ENCODE results near the gene BDKRB2. TPM values are rescaled to one million over a fixed set of nuclear protein-coding genes. Genes with fewer than 3 reads are reported as not detected.

BDKRB2 gene
- total RNA-seq, 1 donor from 2014 or later = 0.15 TPM

DNA sequence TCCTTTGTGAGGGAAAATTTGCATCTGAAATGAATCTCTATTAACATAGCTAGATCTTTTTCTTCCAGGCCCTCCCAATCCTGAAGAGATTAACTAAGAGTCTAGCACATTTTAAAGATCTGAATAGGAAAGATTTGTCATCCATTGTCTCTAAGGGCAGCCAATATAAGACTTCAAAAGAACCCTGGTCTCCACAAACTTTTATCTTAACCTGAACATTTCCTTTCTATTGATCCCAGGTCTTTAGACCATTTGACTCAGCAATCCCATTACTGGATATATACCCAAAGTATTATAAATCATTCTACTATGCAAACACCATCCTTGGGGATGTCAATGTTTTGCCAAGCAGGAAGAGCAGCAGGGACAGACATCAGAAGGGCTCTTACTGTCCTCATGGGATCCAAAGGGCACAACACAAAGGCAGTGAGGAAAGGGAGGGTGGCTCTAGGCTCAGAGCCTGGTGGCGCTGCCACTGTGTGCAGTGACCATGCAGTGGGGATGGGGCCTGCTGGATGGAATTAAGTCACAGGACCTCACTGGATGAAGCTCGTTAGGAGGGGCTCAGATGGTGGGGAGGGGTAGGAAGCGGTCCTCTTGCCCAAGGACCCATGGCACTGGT is 12.7 kb upstream of the BDKRB2 start:
- H3K9me3 Mint-ChIP-seq (ENCODE audit: unreplicated experiment) = no peaks in the 10 kb centered on the region
- peaks cover 4% of the 10 kb centered on the region for H3K36me3 Mint-ChIP-seq (ENCODE audit: low read depth, unreplicated experiment)
- H3K4me1 Mint-ChIP-seq (ENCODE audit: unreplicated experiment) = peaks cover 6% of the 10 kb centered on the region
- H3K4me3 Mint-ChIP-seq (ENCODE audit: unreplicated experiment) = no peak overlapping the region
- TF ChIP-seq, protein P1, sequence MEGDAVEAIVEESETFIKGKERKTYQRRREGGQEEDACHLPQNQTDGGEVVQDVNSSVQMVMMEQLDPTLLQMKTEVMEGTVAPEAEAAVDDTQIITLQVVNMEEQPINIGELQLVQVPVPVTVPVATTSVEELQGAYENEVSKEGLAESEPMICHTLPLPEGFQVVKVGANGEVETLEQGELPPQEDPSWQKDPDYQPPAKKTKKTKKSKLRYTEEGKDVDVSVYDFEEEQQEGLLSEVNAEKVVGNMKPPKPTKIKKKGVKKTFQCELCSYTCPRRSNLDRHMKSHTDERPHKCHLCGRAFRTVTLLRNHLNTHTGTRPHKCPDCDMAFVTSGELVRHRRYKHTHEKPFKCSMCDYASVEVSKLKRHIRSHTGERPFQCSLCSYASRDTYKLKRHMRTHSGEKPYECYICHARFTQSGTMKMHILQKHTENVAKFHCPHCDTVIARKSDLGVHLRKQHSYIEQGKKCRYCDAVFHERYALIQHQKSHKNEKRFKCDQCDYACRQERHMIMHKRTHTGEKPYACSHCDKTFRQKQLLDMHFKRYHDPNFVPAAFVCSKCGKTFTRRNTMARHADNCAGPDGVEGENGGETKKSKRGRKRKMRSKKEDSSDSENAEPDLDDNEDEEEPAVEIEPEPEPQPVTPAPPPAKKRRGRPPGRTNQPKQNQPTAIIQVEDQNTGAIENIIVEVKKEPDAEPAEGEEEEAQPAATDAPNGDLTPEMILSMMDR (IDR thresholded peaks at IDR 0.05; ENCODE audit: unreplicated experiment) = no peak
- H3K27me3 Mint-ChIP-seq (ENCODE audit: unreplicated experiment) = peaks cover 15% of the 10 kb centered on the region
- no peak overlapping the region for H3K27ac Mint-ChIP-seq (ENCODE audit: unreplicated experiment)
- DNase-seq (ENCODE audit: low spot score) = no peak

DNA sequence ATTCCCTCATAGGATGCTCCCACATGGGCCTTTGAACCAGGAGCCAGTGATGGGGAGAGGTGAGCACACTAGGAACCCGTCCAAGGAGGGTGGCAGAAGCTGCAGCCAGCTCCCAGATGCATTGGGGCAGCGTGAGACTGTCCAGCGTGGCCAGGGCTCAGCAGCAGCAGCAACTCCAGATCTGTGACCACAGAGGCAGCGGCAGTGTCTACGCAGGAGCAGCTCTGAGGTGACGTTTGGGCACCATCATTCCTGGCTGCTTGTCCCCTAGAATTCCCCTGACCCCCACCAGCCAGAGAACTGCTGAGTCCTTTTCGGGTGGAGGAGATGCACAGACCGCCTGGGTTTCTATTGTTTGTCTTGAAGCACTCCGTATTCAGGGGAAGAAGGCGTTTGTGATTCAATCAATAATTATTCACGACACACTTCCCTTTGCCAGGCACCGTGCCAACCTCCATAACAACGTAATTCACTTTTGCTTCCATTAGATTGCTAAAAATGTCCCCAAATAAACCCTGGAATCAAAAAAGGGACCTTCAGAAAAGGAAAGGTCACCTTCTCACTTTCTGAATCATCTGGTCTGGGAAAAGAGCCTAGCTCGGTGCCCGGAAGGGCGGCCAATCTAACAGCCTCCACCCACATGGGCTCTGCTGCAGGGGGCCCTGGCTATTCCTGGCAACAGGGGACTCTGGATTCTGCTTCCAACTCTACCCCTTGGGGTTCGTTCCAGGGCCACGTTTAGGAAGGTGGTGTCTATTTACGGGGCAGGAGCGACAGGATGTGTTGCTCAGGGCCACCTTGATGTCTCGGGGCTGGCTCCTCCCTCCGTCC is 11.4 kb upstream of the BDKRB2 start:
- Mint-ChIP-seq H3K27me3 (ENCODE audit: unreplicated experiment) (peaks cover 12% of the 10 kb centered on the region), H3K9me3 (ENCODE audit: unreplicated experiment) (no peaks in the 10 kb centered on the region), H3K27ac (ENCODE audit: unreplicated experiment) (no peak overlapping the region), H3K4me3 (ENCODE audit: unreplicated experiment) (no peak overlapping the region), H3K36me3 (ENCODE audit: low read depth, unreplicated experiment) (peaks cover 5% of the 10 kb centered on the region), H3K4me1 (ENCODE audit: unreplicated experiment) (peaks cover 8% of the 10 kb centered on the region)
- DNase-seq (ENCODE audit: low spot score) = no peak
- TF ChIP-seq, protein P1 (IDR thresholded peaks at IDR 0.05; ENCODE audit: unreplicated experiment) = no peak

DNA sequence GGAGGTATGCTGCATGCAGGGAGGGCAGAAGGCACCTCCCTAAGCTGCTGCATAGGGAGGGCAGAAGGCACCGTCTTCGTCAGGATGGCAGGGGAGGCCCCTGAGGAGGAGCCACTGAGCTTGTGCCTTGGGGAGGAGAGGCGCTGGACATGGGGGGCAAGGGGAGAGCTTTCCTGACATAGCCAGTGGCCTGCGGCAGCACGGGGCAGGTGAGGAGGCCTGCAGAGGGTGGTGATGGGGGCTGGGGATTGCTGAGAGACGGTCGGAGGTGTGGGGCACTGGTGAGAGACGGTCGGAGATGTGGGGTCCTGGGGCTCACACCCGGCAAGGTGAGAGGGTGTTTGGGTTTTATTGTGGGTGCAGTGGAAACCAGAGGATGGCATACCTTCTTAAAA is 10.4 kb upstream of the BDKRB2 start:
- DNase-seq (ENCODE audit: low spot score) = no peak
- H3K4me3 Mint-ChIP-seq (ENCODE audit: unreplicated experiment) = no peak overlapping the region
- peaks cover 11% of the 10 kb centered on the region for H3K4me1 Mint-ChIP-seq (ENCODE audit: unreplicated experiment)
- peaks cover 5% of the 10 kb centered on the region for H3K36me3 Mint-ChIP-seq (ENCODE audit: low read depth, unreplicated experiment)
- H3K27ac Mint-ChIP-seq (ENCODE audit: unreplicated experiment) = no peak overlapping the region
- no peaks in the 10 kb centered on the region for H3K9me3 Mint-ChIP-seq (ENCODE audit: unreplicated experiment)
- TF ChIP-seq, protein P1 (IDR thresholded peaks at IDR 0.05; ENCODE audit: unreplicated experiment) = no peak
- H3K27me3 Mint-ChIP-seq (ENCODE audit: unreplicated experiment) = peaks cover 12% of the 10 kb centered on the region

DNA sequence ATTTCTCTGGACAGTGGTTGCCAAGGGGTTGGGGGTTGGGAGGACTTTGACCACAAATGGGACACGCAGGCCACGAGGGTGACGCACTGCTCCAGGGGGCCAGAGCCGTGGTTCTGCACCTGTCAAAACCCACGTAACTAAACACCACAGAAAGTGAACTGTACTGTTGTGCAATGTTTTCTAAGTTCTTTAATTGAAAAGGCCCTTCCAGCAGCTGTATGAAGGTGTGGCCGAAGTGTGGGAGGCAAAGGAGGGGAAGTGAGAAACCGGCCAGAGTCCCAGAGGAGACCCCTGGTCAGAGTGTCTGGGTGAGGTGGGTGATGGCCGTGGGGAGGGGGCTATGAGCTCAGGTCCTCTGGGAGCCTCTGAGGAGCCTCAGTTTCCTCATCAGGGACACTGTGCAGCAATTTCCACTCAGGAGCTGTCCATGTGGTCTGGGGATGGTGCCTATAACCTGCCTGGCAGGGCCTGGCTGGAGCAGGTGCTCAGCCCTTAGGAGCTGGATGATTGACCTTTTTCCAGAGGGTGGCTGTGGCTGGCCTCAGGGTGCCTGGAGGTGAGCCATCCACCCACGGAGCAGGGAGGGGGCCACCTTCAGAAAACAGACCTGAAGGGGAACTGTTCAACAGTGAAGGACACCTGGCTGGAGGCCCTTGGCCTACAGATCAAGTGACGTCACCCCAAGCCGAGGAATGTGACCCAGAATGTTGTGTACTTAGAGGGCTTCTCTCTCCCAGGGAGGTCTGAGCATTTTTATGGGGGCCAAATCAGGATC is 9.8 kb upstream of the BDKRB2 start:
- Mint-ChIP-seq H3K27me3 (ENCODE audit: unreplicated experiment) (peaks cover 12% of the 10 kb centered on the region), H3K36me3 (ENCODE audit: low read depth, unreplicated experiment) (peaks cover 5% of the 10 kb centered on the region), H3K4me1 (ENCODE audit: unreplicated experiment) (peaks cover 11% of the 10 kb centered on the region), H3K9me3 (ENCODE audit: unreplicated experiment) (no peaks in the 10 kb centered on the region), H3K27ac (ENCODE audit: unreplicated experiment) (no peak overlapping the region), H3K4me3 (ENCODE audit: unreplicated experiment) (no peak overlapping the region)
- no peak for DNase-seq (ENCODE audit: low spot score)
- TF ChIP-seq, protein P1 (IDR thresholded peaks at IDR 0.05; ENCODE audit: unreplicated experiment) = no peak
